ENCODE data around the gene MAPKAPK5.

The MAPKAPK5 gene

GRCh38 chr12:111869671-111870070 is 27.6 kb downstream of the MAPKAPK5 start:
- peak; percentile 56 for DNase-seq (ENCODE audit: low read depth)
- no peak overlapping the region for H3K4me3 ChIP-seq (ENCODE audit: low read depth, low read length)
- no peak for TF ChIP-seq CTCF (conservative IDR thresholded peaks at IDR 0.05; ENCODE audit: low read depth, low read length)

- no peak overlapping the region for H3K4me3 ChIP-seq (ENCODE audit: low read depth, low read length)
- no peak for DNase-seq (ENCODE audit: low read depth)
- no peak for TF ChIP-seq CTCF (conservative IDR thresholded peaks at IDR 0.05; ENCODE audit: low read depth, low read length)
Measured at GRCh38 chr12:111870216-111870615, 28.2 kb downstream of the MAPKAPK5 start.

- no peak for TF ChIP-seq CTCF (conservative IDR thresholded peaks at IDR 0.05; ENCODE audit: low read depth, low read length)
- H3K4me3 ChIP-seq (ENCODE audit: low read depth, low read length) = no peak overlapping the region
Measured at GRCh38 chr12:111870706-111871105, 28.7 kb downstream of the MAPKAPK5 start.

GRCh38 chr12:111873113-111873512 is 31.1 kb downstream of the MAPKAPK5 start:
- TF ChIP-seq CTCF (conservative IDR thresholded peaks at IDR 0.05; ENCODE audit: low read depth, low read length) = no peak
- H3K4me3 ChIP-seq (ENCODE audit: low read depth, low read length) = no peak overlapping the region

More at GRCh38 chr12:111870706-111871105, 28.7 kb downstream of the MAPKAPK5 start:
- no peak for DNase-seq (ENCODE audit: low read depth)

GRCh38 chr12:111881716-111882115 is 39.7 kb downstream of the MAPKAPK5 start:
- H3K4me3 ChIP-seq (ENCODE audit: low read depth, low read length) = no peak overlapping the region
- no peak for DNase-seq (ENCODE audit: low read depth)
- no peak for TF ChIP-seq CTCF (conservative IDR thresholded peaks at IDR 0.05; ENCODE audit: low read depth, low read length)

More at GRCh38 chr12:111873113-111873512, 31.1 kb downstream of the MAPKAPK5 start:
- DNase-seq (ENCODE audit: low read depth) = no peak

- DNase-seq (ENCODE audit: low read depth) = no peak
- TF ChIP-seq CTCF (conservative IDR thresholded peaks at IDR 0.05; ENCODE audit: low read depth, low read length) = no peak
- no peak overlapping the region for H3K4me3 ChIP-seq (ENCODE audit: low read depth, low read length)
Measured at GRCh38 chr12:111886662-111887545, 44.9 kb downstream of the MAPKAPK5 start.

Measured in choroid plexus epithelial cell (primary cell).